ENCODE data around the gene PGAP6.
"Not testable (repeated sequence)": the region's sequence is repeated elsewhere in the genome, so short reads cannot be mapped to it uniquely, and the experiment has no call there.

PGAP6 gene

DNA sequence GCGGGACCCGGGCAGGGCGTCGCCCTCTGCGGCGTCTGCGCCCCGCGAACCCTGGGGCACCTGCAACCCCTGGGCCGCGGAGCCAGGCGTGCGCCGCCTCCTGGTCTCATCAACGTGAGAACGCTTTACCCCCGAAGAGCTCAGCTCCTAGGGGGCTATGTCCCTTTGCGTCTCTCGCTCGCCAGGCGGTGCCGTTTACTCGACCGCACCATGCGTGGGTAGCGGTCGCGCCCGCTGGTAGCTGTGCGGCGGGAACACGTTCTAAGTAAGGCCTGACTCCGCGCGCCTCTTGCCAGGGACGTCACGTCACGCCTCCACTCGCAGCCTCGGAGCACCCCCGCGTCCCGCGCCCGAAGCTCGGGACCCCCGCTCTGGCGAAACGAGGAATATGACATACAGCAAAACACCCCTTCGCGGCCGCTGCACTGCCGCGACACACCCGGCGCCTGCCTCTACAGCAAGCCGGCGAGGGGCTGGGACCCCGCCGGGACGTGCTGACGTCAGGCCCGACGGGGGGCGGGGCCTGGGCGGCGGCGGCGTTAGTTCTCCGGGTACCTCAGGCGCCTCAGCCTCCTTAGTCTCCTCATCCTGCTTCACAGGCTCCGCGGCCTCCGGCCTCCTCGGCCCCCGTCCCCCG is 43.4 kb upstream of the PGAP6 start, which contains the start of gene RAB11FIP3:
RAB11FIP3 (plus strand) TSS at position 568 of the 637 bp plus-strand sequence. CDS start 358 bp downstream, outside the sequence.
- DNase-seq (ENCODE audit: low read depth) = peak; percentile 70
- peak within 1 kb of the TSS; percentile 81 for H3K4me3 ChIP-seq (ENCODE audit: low read length)
- TF ChIP-seq, protein P1, sequence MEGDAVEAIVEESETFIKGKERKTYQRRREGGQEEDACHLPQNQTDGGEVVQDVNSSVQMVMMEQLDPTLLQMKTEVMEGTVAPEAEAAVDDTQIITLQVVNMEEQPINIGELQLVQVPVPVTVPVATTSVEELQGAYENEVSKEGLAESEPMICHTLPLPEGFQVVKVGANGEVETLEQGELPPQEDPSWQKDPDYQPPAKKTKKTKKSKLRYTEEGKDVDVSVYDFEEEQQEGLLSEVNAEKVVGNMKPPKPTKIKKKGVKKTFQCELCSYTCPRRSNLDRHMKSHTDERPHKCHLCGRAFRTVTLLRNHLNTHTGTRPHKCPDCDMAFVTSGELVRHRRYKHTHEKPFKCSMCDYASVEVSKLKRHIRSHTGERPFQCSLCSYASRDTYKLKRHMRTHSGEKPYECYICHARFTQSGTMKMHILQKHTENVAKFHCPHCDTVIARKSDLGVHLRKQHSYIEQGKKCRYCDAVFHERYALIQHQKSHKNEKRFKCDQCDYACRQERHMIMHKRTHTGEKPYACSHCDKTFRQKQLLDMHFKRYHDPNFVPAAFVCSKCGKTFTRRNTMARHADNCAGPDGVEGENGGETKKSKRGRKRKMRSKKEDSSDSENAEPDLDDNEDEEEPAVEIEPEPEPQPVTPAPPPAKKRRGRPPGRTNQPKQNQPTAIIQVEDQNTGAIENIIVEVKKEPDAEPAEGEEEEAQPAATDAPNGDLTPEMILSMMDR (conservative IDR thresholded peaks at IDR 0.05; ENCODE audit: low read length) = no peak; the same call in 1 of the 2 replicates

DNA sequence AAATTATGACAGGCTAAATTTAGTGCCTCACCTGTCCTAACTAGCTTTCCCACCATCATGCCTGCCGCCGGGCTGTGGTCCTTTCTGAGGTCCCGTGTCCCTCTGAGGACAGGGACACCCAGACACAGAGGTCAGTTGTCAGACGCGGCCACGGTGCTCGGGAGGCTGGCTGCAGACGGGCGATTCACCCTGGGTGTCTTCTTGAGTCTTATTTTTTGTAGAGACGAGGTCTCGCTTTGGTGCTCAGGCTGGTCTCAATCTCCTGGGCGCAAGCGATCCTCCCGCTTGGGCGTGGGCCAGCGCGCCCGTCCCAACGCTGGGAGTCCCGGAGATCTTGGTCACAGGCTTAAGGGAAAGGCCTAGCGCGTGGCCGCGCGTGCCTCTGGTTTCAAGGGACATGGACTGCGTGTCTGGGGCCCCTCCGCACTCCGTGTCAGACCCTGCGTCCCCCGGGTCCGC is 42.9 kb upstream of the PGAP6 start:
- TF ChIP-seq, protein P1 (conservative IDR thresholded peaks at IDR 0.05; ENCODE audit: low read length) = no peak
- peak; percentile 41 for DNase-seq (ENCODE audit: low read depth)
- H3K4me3 ChIP-seq (ENCODE audit: low read length) = peak overlapping the region; percentile 61

DNA sequence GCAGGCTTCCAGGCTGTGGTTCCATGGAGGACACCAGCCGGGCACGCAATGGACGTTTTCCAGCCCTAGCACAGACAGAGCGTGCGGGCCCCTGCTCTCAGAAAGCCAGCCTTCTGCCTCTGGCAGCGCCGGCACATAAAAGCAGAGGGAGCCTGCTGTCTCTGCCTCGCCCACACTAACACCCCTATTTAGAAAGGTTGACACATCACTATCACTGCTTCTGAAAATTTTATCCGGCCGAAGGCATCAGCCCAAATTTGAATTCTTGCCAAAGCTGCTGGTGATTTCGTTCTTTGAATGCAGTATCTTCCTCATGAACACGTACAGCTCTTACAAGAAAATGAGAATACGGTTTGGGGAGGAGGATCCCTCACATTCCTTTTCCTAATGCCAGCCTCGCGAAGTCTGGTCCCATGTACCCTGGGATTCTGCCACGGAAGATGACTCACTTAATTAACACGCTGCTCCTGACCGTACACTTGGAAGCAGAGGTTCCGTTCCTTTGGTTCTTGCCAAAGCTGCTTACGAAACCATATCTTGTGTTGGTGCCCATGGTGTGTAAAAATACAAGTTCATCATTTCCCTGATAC is 42.4 kb upstream of the PGAP6 start:
- peak; percentile 100 for DNase-seq (ENCODE audit: low read depth)
- TF ChIP-seq, protein P1 (conservative IDR thresholded peaks at IDR 0.05; ENCODE audit: low read length) = no peak
- H3K4me3 ChIP-seq (ENCODE audit: low read length) = peak overlapping the region; percentile 61

DNA sequence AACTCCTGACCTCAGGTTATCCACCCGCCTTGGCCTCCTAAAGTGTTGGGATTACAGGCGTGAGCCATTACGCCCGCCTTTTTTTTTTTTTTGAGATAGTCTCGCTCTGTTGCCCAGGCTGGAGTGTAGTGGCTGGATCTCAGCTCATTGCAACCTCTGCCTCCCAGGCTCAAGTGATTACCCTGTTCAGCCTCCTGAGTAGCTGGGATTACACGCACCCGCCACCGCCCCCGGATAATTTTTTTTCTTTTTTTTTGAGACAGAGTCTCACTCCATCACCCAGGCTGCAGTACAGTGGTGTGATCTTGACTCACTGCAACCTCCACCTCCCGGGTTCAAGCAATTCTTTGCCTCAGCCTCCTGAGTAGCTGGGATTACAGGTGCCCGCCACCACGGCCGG is 40.4 kb upstream of the PGAP6 start:
- not testable (repeated sequence) for DNase-seq (ENCODE audit: low read depth); H3K4me3 ChIP-seq (ENCODE audit: low read length)

DNA sequence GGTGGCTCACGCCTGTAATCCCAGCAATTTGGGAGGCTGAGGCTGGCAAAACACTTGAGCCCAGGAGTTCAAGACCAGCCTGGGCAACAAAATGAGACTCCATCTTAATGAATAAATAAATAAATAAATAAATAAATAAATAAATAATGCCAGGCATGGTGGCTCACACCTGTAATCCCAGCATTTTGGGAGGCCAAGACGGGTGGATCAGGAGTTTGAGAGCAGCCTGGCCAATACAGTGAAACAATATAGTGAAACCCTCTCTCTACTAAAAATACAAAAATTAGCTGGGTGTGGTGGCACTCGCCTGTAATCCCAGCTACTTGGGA is 33.4 kb upstream of the PGAP6 start:
- H3K4me3 ChIP-seq (ENCODE audit: low read length); DNase-seq (ENCODE audit: low read depth): not testable (repeated sequence)

DNA sequence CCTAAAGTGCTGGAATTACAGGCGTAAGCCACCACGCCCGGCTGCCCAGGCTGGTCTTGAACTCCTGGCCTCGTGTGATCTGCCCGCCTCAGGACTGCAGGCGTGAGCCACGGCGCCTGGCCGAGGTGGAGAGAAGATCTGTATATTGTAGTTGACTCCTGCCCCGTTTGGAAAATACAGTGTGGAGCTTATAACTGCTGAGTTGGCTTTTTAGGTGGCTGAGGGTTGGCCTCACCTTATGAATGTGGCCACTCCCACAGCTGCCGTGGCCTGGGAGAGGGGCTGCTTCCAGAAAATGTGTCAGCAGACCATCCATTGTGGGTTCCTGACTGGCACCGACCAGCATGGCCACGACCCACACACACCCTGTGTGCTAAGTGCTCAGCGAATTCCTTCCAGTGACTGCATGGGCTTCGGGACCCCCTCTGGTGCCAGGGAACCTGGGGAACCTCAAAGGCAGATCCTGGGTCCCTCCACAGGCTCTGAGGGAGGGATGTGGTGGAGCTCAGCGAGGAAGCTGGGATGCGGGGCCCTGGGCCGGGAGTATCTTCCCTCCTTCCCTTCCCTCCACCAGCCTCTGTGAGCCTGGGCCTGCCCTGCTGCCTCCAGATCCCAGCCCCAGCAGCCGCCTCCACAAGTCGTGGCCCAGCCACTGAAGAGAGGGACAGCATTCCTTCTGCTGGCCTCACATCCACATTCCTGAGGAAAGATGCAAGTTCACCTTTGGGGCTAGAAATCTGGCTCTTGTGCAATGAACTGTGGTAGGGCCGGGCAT is 32.8 kb upstream of the PGAP6 start:
- no peak overlapping the region for H3K4me3 ChIP-seq (ENCODE audit: low read length)
- TF ChIP-seq, protein P1 (conservative IDR thresholded peaks at IDR 0.05; ENCODE audit: low read length) = no peak
- peak; percentile 43 for DNase-seq (ENCODE audit: low read depth)

DNA sequence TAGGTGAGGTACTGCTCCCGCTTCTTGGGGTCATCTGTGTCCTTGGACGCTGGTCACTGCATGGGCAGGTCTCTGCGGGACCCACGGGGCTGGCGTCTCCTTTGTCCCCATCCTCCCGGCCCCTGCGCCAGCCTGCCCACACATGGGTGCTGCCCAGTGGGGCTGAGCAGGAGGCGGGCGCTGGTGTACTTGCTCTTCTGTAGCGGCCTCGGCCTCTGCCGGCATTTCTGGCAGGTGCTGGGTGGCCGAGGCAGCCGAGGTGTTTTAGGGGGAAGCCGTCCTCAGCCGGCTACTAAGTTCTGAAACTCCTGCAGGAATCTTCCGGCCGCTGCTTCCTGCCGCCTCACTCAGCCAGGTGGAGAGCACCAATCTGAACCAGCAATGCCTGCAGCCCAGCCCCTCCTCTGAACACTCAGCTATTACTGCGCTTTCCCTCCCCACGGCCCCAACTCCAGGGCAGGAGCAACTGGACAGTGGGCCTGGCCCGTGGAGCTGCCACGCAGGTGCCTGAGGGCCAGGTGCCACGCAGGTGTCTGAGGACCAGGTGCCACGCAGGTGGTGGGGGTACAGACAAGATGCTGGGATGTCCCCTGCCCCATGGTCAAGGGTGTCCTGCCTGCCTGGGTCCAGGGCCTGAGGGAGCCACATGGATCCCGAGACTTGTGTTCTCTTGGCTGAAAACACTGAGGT is 29.9 kb upstream of the PGAP6 start:
- TF ChIP-seq, protein P1 (conservative IDR thresholded peaks at IDR 0.05; ENCODE audit: low read length) = no peak
- H3K4me3 ChIP-seq (ENCODE audit: low read length) = no peak overlapping the region
- DNase-seq (ENCODE audit: low read depth) = no peak
